PC-3 (cell line): ENCODE data around the gene TEX53.

Experiments used
- CTCF ChIP-seq: fragments of 300-600 bp; sonication (generic); conservative IDR thresholded peaks from 2 replicates; pipeline ENCODE4 v1.5.1; 2017; ENCODE audit warnings: antibody characterized with exemption, low read depth, mild to moderate bottlenecking, low read length
- EZH2 ChIP-seq: fragments of 300-600 bp; sonication (generic); IDR thresholded peaks from one replicate; pipeline ENCODE4 v1.6.1; 2017; ENCODE audit warnings: antibody characterized with exemption, mild to moderate bottlenecking, low read length; ENCODE audit not compliant: unreplicated experiment

- TF ChIP-seq CTCF (no peak), EZH2 (no peak)
Observed at GRCh38 chr9:114695948-114696347, 38.3 kb upstream of the TEX53 start.
